ENCODE results near the gene HK3. TPM values are rescaled to one million over a fixed set of nuclear protein-coding genes. Genes with fewer than 3 reads are reported as not detected.

Gene HK3
- total RNA-seq, 1 donor from 2014 or later = 0.60 TPM

DNA sequence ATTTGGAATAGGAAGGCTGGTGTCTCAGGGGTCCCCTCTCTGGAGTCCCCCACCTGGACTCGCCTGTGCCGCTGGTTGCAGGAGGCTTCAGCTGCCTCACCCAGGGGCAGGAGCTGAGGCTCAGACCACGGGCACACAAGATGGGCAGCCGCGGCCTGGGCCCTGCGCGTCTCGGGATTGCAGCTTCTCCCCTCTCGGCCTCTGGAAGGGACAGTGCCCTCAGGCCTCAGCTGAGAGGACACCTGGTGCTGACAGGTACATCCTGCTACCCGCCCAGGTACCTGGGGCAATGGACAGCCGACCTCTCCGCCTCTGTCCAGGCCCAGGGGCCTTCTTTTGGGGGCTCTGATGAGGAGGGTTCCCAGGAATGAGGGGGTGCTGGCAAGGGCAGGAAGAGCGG, 50.5 kb downstream of the HK3 start:
- H3K36me3 Mint-ChIP-seq = no peaks in the 10 kb centered on the region
- no peak for DNase-seq (ENCODE audit: low spot score in 2 of 2, unreplicated experiment in 2 of 2)
- H3K27ac Mint-ChIP-seq = no peak overlapping the region
- no peaks in the 10 kb centered on the region for H3K9me3 Mint-ChIP-seq
- peaks cover 3% of the 10 kb centered on the region for H3K4me1 Mint-ChIP-seq
- H3K27me3 Mint-ChIP-seq (ENCODE audit: low read depth) = peaks cover 38% of the 10 kb centered on the region
- no peak overlapping the region for H3K4me3 Mint-ChIP-seq
- TF ChIP-seq, protein P1, sequence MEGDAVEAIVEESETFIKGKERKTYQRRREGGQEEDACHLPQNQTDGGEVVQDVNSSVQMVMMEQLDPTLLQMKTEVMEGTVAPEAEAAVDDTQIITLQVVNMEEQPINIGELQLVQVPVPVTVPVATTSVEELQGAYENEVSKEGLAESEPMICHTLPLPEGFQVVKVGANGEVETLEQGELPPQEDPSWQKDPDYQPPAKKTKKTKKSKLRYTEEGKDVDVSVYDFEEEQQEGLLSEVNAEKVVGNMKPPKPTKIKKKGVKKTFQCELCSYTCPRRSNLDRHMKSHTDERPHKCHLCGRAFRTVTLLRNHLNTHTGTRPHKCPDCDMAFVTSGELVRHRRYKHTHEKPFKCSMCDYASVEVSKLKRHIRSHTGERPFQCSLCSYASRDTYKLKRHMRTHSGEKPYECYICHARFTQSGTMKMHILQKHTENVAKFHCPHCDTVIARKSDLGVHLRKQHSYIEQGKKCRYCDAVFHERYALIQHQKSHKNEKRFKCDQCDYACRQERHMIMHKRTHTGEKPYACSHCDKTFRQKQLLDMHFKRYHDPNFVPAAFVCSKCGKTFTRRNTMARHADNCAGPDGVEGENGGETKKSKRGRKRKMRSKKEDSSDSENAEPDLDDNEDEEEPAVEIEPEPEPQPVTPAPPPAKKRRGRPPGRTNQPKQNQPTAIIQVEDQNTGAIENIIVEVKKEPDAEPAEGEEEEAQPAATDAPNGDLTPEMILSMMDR (IDR thresholded peaks at IDR 0.05; ENCODE audit: unreplicated experiment) = no peak

- TF ChIP-seq, protein P1 (IDR thresholded peaks at IDR 0.05; ENCODE audit: unreplicated experiment) = no peak
- DNase-seq (ENCODE audit: low spot score in 2 of 2, unreplicated experiment in 2 of 2) = no peak
- Mint-ChIP-seq H3K27me3 (ENCODE audit: low read depth) (peaks cover 42% of the 10 kb centered on the region), H3K4me3 (no peak overlapping the region), H3K9me3 (no peaks in the 10 kb centered on the region), H3K4me1 (peaks cover 3% of the 10 kb centered on the region), H3K36me3 (no peaks in the 10 kb centered on the region), H3K27ac (no peak overlapping the region)
Observed at GRCh38 chr5:176847726-176848290, 51.3 kb downstream of the HK3 start.

DNA sequence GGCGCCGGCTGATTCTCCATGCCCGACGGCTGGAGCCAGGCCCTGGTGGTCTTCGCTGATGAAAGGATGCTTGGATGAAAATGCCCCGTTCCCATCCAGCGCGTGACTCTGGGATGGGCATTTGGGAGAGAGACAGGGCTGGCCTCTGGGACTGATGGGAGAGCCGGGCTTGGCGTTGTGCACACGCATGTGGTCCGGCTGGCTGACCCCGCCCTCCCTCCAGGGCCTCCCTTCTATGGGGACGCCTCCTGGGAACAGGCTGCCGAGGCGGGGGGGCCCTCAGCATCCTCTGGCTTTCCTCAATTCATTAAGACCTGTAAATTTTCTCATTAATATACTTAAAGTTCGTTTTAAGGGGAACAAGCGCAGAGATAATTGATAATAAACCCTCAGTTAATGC, 52.0 kb downstream of the HK3 start:
- Mint-ChIP-seq H3K4me3 (no peak overlapping the region), H3K27me3 (ENCODE audit: low read depth) (peaks cover 46% of the 10 kb centered on the region), H3K4me1 (peaks cover 3% of the 10 kb centered on the region)

GRCh38 chr5:176846335-176847140, 52.6 kb downstream of the HK3 start:
- H3K36me3 Mint-ChIP-seq = no peaks in the 10 kb centered on the region
- H3K27me3 Mint-ChIP-seq (ENCODE audit: low read depth) = peaks cover 50% of the 10 kb centered on the region
- no peaks in the 10 kb centered on the region for H3K9me3 Mint-ChIP-seq
- H3K27ac Mint-ChIP-seq = no peak overlapping the region
- no peak for DNase-seq (ENCODE audit: low spot score in 2 of 2, unreplicated experiment in 2 of 2)
- no peak overlapping the region for H3K4me3 Mint-ChIP-seq
- TF ChIP-seq, protein P1 (IDR thresholded peaks at IDR 0.05; ENCODE audit: unreplicated experiment) = no peak
- H3K4me1 Mint-ChIP-seq = peaks cover 3% of the 10 kb centered on the region

More for the DNA sequence above, 52.0 kb downstream of the HK3 start:
- H3K36me3 Mint-ChIP-seq = no peaks in the 10 kb centered on the region
- DNase-seq (ENCODE audit: low spot score in 2 of 2, unreplicated experiment in 2 of 2) = no peak
- no peak overlapping the region for H3K27ac Mint-ChIP-seq
- TF ChIP-seq, protein P1 (IDR thresholded peaks at IDR 0.05; ENCODE audit: unreplicated experiment) = no peak
- no peaks in the 10 kb centered on the region for H3K9me3 Mint-ChIP-seq

GRCh38 chr5:176845392-176845713, 53.8 kb downstream of the HK3 start:
- no peak for DNase-seq (ENCODE audit: low spot score in 2 of 2, unreplicated experiment in 2 of 2)

More at GRCh38 chr5:176845392-176845713, 53.8 kb downstream of the HK3 start:
- peaks cover 3% of the 10 kb centered on the region for H3K4me1 Mint-ChIP-seq
- H3K27ac Mint-ChIP-seq = no peak overlapping the region
- TF ChIP-seq, protein P1 (IDR thresholded peaks at IDR 0.05; ENCODE audit: unreplicated experiment) = no peak
- peaks cover 58% of the 10 kb centered on the region for H3K27me3 Mint-ChIP-seq (ENCODE audit: low read depth)
- H3K36me3 Mint-ChIP-seq = no peaks in the 10 kb centered on the region
- no peaks in the 10 kb centered on the region for H3K9me3 Mint-ChIP-seq
- no peak overlapping the region for H3K4me3 Mint-ChIP-seq

Data from mesothelial cell of epicardium (in vitro differentiated cells).